Activated naive CD4-positive, alpha-beta T cell treated with anti-CD3 and anti-CD28 coated beads, Interleukin-2, amount 50 U/mL, for 24 hours (primary cell): Measurements from ENCODE around the gene STARD4.

ENCODE experiments used
- H3K27ac Mint-ChIP-seq: one replicate; pipeline ENCODE4 v1.8.0; 2021; ENCODE audit warnings: mild to moderate bottlenecking, mixed read lengths
- H3K27me3 Mint-ChIP-seq: one replicate; pipeline ENCODE4 v1.8.0; 2021; ENCODE audit warnings: mixed read lengths
- H3K36me3 Mint-ChIP-seq: one replicate; pipeline ENCODE4 v1.8.0; 2021; ENCODE audit warnings: mixed read lengths
- H3K4me1 Mint-ChIP-seq: one replicate; pipeline ENCODE4 v1.8.0; 2021; ENCODE audit warnings: mixed read lengths
- H3K4me3 Mint-ChIP-seq: one replicate; pipeline ENCODE4 v1.8.0; 2021; ENCODE audit warnings: mild to moderate bottlenecking, mixed read lengths
- H3K9me3 Mint-ChIP-seq: one replicate; pipeline ENCODE4 v1.8.0; 2021; ENCODE audit warnings: mixed read lengths

The STARD4 gene

DNA sequence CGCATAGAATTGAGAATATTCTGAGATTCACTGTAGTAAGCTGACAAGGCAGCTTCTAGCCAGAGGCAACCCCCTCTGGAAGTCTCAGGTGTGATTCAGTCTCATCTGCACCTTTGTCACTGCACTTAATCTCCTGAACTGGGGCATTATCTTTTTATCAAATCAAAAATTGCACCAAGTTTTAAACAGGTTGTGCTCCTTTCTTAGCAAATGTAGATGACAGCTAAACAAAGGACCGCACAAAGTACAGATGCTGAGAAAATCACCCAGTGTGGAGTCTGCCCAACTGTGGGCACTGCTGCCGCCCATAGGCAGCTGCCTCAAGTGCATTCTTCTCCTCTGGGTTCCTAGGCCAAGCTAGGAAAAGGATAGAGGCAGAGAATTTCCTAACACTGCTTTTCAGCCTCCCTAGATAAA, 51.1 kb downstream of the STARD4 start:
- Mint-ChIP-seq H3K36me3 (peaks cover 43% of the 10 kb centered on the region), H3K9me3 (no peaks in the 10 kb centered on the region), H3K4me1 (peaks cover 36% of the 10 kb centered on the region), H3K27ac (peak overlapping the region; percentile 14), H3K27me3 (no peaks in the 10 kb centered on the region), H3K4me3 (no peak overlapping the region)

DNA sequence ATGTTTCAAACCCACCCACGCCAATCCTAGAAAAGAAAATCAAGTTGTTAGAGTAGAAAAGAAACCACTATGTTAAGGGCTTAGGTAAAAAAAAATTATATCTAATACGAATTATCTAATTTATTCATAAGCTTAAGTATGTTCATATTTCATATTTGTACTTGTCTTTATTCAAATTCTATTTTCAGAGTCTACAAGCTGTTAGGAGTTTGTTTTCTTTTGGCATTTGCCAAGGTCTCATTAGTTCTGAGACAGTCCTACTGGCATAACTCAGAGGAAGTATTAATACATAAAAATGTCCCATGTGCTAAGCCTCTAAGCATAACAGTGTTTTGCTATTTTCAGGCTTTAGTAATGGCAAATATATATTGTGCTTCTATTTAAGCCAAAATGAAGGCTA, 57.6 kb downstream of the STARD4 start:
- Mint-ChIP-seq H3K4me1 (peaks cover 41% of the 10 kb centered on the region), H3K27me3 (no peaks in the 10 kb centered on the region), H3K9me3 (no peaks in the 10 kb centered on the region), H3K36me3 (peaks cover 37% of the 10 kb centered on the region), H3K27ac (peak overlapping the region; percentile 35), H3K4me3 (no peak overlapping the region)

DNA sequence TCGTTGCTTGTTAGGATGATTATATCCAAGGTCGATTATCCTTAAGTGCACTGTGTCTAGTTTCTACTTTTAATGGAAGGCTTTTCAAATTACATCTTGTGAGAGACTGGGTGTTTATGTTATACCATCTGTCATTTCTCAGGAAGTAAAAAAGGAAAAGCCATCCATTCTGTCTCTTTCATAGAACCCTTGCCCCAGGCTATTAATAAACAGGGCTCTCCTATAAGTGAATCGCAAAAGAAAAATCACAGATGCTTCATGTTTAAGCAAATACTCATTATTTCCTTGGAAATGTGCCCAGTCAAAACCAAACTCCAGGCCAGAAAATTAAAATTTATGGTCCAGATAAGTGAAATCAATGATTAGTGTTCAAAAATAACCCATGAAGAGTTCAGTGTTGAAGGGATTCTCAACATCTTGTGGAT, 58.1 kb downstream of the STARD4 start:
- Mint-ChIP-seq H3K4me1 (peaks cover 38% of the 10 kb centered on the region), H3K27me3 (no peaks in the 10 kb centered on the region), H3K9me3 (no peaks in the 10 kb centered on the region), H3K27ac (peak overlapping the region; percentile 35), H3K4me3 (no peak overlapping the region), H3K36me3 (peaks cover 39% of the 10 kb centered on the region)

DNA sequence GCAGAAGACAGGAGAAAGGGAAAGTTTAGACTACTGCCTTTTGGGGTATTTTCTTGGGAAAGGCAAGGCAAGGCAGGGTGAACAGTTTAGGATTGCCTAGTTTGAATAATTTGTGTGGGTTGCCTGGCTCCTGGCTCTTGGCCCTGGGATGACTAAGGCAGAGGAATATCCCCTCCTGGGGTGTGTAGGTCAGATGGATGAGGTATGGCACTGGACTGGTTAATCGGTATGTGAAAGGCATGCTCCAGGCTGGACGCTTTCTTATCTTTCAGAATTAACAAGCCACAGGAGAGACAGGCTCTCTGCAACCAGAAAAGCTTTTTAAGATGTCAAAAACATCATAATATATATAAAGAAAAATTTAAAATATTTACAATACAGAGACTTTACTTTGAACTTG, 58.6 kb downstream of the STARD4 start:
- H3K36me3 Mint-ChIP-seq: peaks cover 35% of the 10 kb centered on the region
- no peaks in the 10 kb centered on the region for H3K27me3 Mint-ChIP-seq
- peaks cover 33% of the 10 kb centered on the region for H3K4me1 Mint-ChIP-seq
- no peaks in the 10 kb centered on the region for H3K9me3 Mint-ChIP-seq
- no peak overlapping the region for H3K4me3 Mint-ChIP-seq
- peak overlapping the region; percentile 89 for H3K27ac Mint-ChIP-seq

- peak overlapping the region; percentile 89 for H3K27ac Mint-ChIP-seq
- H3K27me3 Mint-ChIP-seq: no peaks in the 10 kb centered on the region
- H3K4me1 Mint-ChIP-seq: peaks cover 30% of the 10 kb centered on the region
- H3K4me3 Mint-ChIP-seq: no peak overlapping the region
- H3K9me3 Mint-ChIP-seq: no peaks in the 10 kb centered on the region
- peaks cover 31% of the 10 kb centered on the region for H3K36me3 Mint-ChIP-seq
Measured at GRCh38 chr5:111453295-111453694, 59.0 kb downstream of the STARD4 start.

GRCh38 chr5:111447822-111448221, 64.5 kb downstream of the STARD4 start:
- Mint-ChIP-seq H3K27ac (peak overlapping the region; percentile 59), H3K36me3 (peaks cover 22% of the 10 kb centered on the region), H3K27me3 (no peaks in the 10 kb centered on the region), H3K4me3 (no peak overlapping the region), H3K9me3 (no peaks in the 10 kb centered on the region), H3K4me1 (peaks cover 44% of the 10 kb centered on the region)

GRCh38 chr5:111447099-111447498, 65.2 kb downstream of the STARD4 start:
- Mint-ChIP-seq H3K27ac (no peak overlapping the region), H3K27me3 (no peaks in the 10 kb centered on the region), H3K36me3 (peaks cover 18% of the 10 kb centered on the region), H3K4me1 (peaks cover 42% of the 10 kb centered on the region), H3K9me3 (no peaks in the 10 kb centered on the region), H3K4me3 (no peak overlapping the region)
